Transverse colon (tissue), 3 donors: ENCODE measurements around the gene NPRL2.

Experiments
- CTCF ChIP-seq, 5 experiments: fragments of 200-600 bp in 3 of 5; fragments of 450-650 bp in 2 of 5; sonication (generic) in 3 of 5; IDR thresholded peaks; 1 replicate in 2 of 5; 2 replicates in 3 of 5; pipeline ENCODE4 v1.5.1; 2016 to 2017; ENCODE audit warnings: antibody characterized with exemption in 5 of 5, inconsistent platforms in 3 of 5, mild to moderate bottlenecking in 2 of 5, moderate library complexity in 1 of 5
- POLR2A ChIP-seq: fragments of 450-650 bp; IDR thresholded peaks from one replicate; pipeline ENCODE4 v1.6.1; 2016; ENCODE audit warnings: antibody characterized with exemption, mild to moderate bottlenecking, moderate library complexity

GRCh38 chr3:50378757-50379156, 28.2 kb upstream of the NPRL2 start:
- TF ChIP-seq CTCF (IDR thresholded peaks at IDR 0.05) (no peak), POLR2A (no peak)
